Activated CD4-positive, CD25-positive, alpha-beta regulatory T cell treated with anti-CD3 and anti-CD28 coated beads, Interleukin-2, amount 50 U/mL, for 24 hours (primary cell): Measurements from ENCODE around the gene HDGFL2.

Experiments used
- ATAC-seq, 2 donors: fragments of 150-1000 bp; cut with Tn5 transposase; one replicate each; pipeline ENCODE4 v1.10.0; 2021; ENCODE audit warnings: mild to moderate bottlenecking in 1 of 2, moderate library complexity in 1 of 2

Gene HDGFL2

GRCh38 chr19:4499855-4500254 is 27.8 kb downstream of the HDGFL2 start:
- ATAC-seq = no peak

- ATAC-seq = no peak
Measured at GRCh38 chr19:4500841-4501591, 28.9 kb downstream of the HDGFL2 start.

GRCh38 chr19:4501691-4502090 is 29.6 kb downstream of the HDGFL2 start:
- ATAC-seq = no peak

- ATAC-seq = no peak
Measured at GRCh38 chr19:4502282-4503131, 30.4 kb downstream of the HDGFL2 start.

- no peak for ATAC-seq
Measured at GRCh38 chr19:4503132-4503824, 31.2 kb downstream of the HDGFL2 start.

- ATAC-seq = no peak
Measured at GRCh38 chr19:4503825-4504170, 31.7 kb downstream of the HDGFL2 start.

GRCh38 chr19:4504297-4504701 is 32.2 kb downstream of the HDGFL2 start:
- ATAC-seq = no peak

GRCh38 chr19:4504891-4505569 is 32.9 kb downstream of the HDGFL2 start:
- ATAC-seq = no peak

- ATAC-seq = no peak
Measured at GRCh38 chr19:4505570-4506448, 33.7 kb downstream of the HDGFL2 start.

- no peak for ATAC-seq
Measured at GRCh38 chr19:4506449-4507149, 34.5 kb downstream of the HDGFL2 start.

- ATAC-seq = no peak
Measured at GRCh38 chr19:4507150-4507452, 35.0 kb downstream of the HDGFL2 start.

- ATAC-seq = no peak
Measured at GRCh38 chr19:4507804-4508203, 35.7 kb downstream of the HDGFL2 start.

GRCh38 chr19:4508698-4509097 is 36.6 kb downstream of the HDGFL2 start:
- no peak for ATAC-seq

- ATAC-seq = no peak
Measured at GRCh38 chr19:4510435-4511255, 38.5 kb downstream of the HDGFL2 start.

- no peak for ATAC-seq
Measured at GRCh38 chr19:4511300-4512054, 39.4 kb downstream of the HDGFL2 start.

GRCh38 chr19:4512070-4512469 is 40.0 kb downstream of the HDGFL2 start:
- ATAC-seq = no peak

- ATAC-seq = no peak
Measured at GRCh38 chr19:4513248-4513647, 41.2 kb downstream of the HDGFL2 start.

GRCh38 chr19:4515732-4516131 is 43.6 kb downstream of the HDGFL2 start:
- no peak for ATAC-seq

- ATAC-seq = no peak
Measured at GRCh38 chr19:4516199-4516938, 44.3 kb downstream of the HDGFL2 start.
